HG03159 (cell line): ENCODE results near the gene HEATR1.
"Not testable (repeated sequence)": the region's sequence is repeated elsewhere in the genome, so short reads cannot be mapped to it uniquely, and the experiment has no call there.

Experiments used
- ATAC-seq: cut with Tn5 transposase; IDR thresholded peaks from one replicate; pipeline ENCODE4 v1.9.1; 2021; ENCODE audit warnings: mild to moderate bottlenecking, moderate library complexity; ENCODE audit not compliant: unreplicated experiment

The HEATR1 gene

GRCh38 chr1:236511735-236512418 lies 92.4 kb downstream of the HEATR1 start:
- ATAC-seq = no peak

GRCh38 chr1:236509647-236510401 lies 94.5 kb downstream of the HEATR1 start:
- ATAC-seq = no peak

- no peak for ATAC-seq
Measured at GRCh38 chr1:236509203-236509602, 95.1 kb downstream of the HEATR1 start.

DNA sequence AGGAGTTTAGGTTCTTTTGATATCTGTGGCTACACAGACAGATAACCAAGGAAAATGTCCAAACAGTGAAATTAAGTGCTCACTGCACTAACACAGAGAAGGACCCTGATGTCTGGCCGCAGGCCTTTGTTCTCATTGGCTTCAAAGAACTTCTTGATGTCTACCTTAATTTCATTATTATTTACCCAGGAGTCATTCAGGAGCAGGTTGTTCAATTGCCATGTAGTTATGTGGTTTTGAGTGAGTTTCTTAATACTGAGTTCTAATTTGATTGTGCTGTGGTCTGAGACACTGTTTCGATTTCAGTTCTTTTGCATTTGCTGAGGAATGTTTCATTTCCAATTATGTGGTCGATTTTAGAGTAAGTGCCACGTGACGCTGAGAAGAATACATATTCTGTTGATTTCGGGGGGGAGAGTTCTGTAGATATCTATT lies 95.7 kb downstream of the HEATR1 start:
- no peak for ATAC-seq

- no peak for ATAC-seq
Measured at GRCh38 chr1:236507022-236507700, 97.2 kb downstream of the HEATR1 start.

DNA sequence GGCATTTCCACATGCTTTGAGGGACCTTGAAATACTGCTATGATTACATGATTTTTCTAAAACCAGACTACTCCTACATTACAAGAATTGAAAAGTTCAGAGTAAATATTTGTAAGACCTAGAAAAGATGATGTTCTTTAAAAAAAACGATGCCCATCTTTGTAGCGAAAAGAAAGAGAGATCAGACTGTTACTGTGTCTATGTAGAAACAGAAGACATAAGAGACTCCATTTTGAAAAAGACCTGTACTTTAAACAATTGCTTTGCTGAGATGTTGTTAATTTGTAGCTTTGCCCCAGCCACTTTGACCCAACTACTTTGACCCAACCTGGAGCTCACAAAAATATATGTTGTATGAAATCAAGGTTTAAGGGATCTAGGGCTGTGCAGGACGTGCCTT lies 100.0 kb downstream of the HEATR1 start:
- not testable (repeated sequence) for ATAC-seq

GRCh38 chr1:236502972-236503639 lies 101.2 kb downstream of the HEATR1 start:
- no peak for ATAC-seq

GRCh38 chr1:236502579-236502971 lies 101.7 kb downstream of the HEATR1 start:
- ATAC-seq = no peak

- ATAC-seq = no peak
Measured at GRCh38 chr1:236501093-236501492, 103.2 kb downstream of the HEATR1 start.
